HEK293 (cell line): ENCODE measurements around the gene TLK1.

ENCODE experiments used
- EGR2 ChIP-seq: fragments of 450-650 bp; formaldehyde crosslinking; IDR thresholded peaks from 2 replicates; pipeline ENCODE4 v1.5.1; 2016; ENCODE audit warnings: low read depth, missing biosample characterization, missing genetic modification characterization
- HOXD13 ChIP-seq: sonication (generic); formaldehyde crosslinking; IDR thresholded peaks from 2 replicates; pipeline ENCODE4 v1.8.0; 2022; ENCODE audit warnings: missing genetic modification reagents, borderline replicate concordance
- TCF7L2 ChIP-seq: IDR thresholded peaks from 2 replicates; pipeline ENCODE4 v1.6.1; 2011; ENCODE audit warnings: low read depth, mild to moderate bottlenecking, inconsistent platforms, low read length, moderate library complexity, borderline replicate concordance
- ZNF114 ChIP-seq: fragments of 450-650 bp; formaldehyde crosslinking; IDR thresholded peaks from 2 replicates; pipeline ENCODE4 v1.5.0; 2017; ENCODE audit warnings: missing biosample characterization, missing genetic modification characterization
- ZNF174 ChIP-seq: fragments of 450-650 bp; formaldehyde crosslinking; IDR thresholded peaks from 2 replicates; pipeline ENCODE4 v1.5.0; 2017; ENCODE audit warnings: missing biosample characterization, mild to moderate bottlenecking, missing genetic modification characterization
- ZNF350 ChIP-seq: fragments of 450-650 bp; formaldehyde crosslinking; IDR thresholded peaks from 2 replicates; pipeline ENCODE4 v1.5.0; 2017; ENCODE audit warnings: missing biosample characterization, mild to moderate bottlenecking, missing genetic modification characterization
- ZNF423 ChIP-seq: fragments of 450-650 bp; formaldehyde crosslinking; IDR thresholded peaks from 2 replicates; pipeline ENCODE4 v1.5.1; 2016; ENCODE audit warnings: missing biosample characterization, missing genetic modification characterization
- ZNF785 ChIP-seq: fragments of 450-650 bp; formaldehyde crosslinking; IDR thresholded peaks from 2 replicates; pipeline ENCODE4 v1.5.1; 2016; ENCODE audit warnings: missing biosample characterization, missing genetic modification characterization
- TF ChIP-seq, protein P1 (sequence below): fragments of 450-650 bp; formaldehyde crosslinking; IDR thresholded peaks from 2 replicates; pipeline ENCODE4 v1.5.1; 2016; ENCODE audit warnings: missing biosample characterization, missing genetic modification characterization
- TF ChIP-seq, protein P2 (sequence below): fragments of 450-650 bp; formaldehyde crosslinking; conservative IDR thresholded peaks from 2 replicates; pipeline ENCODE4 v1.5.1; 2016; ENCODE audit warnings: low read depth, missing biosample characterization, missing genetic modification characterization
- TF ChIP-seq, protein P3 (sequence below): sonication (generic); formaldehyde crosslinking; IDR thresholded peaks from 2 replicates; pipeline ENCODE4 v1.8.1; 2022; ENCODE audit warnings: mild to moderate bottlenecking, moderate library complexity, missing genetic modification reagents

DNA sequence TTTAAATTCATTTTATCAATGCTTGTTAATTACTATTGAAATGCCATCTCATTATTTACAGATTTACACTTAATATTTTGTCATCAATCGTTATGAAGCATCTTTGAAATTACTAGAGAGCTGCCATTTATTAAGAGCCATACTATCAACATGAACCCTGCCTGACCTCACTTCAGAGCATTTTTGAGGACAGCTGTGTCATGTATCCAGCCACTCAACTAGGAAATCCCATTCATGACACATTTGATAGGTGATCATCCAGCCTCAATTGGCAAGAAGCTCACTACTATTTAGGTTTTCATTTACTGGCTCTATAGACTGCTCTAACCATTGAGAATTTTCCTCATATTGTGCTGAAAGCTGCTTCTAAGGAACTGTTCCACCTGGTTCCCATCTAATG is 40.6 kb upstream of the TLK1 start:
- TF ChIP-seq, protein P1, sequence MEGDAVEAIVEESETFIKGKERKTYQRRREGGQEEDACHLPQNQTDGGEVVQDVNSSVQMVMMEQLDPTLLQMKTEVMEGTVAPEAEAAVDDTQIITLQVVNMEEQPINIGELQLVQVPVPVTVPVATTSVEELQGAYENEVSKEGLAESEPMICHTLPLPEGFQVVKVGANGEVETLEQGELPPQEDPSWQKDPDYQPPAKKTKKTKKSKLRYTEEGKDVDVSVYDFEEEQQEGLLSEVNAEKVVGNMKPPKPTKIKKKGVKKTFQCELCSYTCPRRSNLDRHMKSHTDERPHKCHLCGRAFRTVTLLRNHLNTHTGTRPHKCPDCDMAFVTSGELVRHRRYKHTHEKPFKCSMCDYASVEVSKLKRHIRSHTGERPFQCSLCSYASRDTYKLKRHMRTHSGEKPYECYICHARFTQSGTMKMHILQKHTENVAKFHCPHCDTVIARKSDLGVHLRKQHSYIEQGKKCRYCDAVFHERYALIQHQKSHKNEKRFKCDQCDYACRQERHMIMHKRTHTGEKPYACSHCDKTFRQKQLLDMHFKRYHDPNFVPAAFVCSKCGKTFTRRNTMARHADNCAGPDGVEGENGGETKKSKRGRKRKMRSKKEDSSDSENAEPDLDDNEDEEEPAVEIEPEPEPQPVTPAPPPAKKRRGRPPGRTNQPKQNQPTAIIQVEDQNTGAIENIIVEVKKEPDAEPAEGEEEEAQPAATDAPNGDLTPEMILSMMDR (tag by site-specific recombination) = no peak
- TF ChIP-seq EGR2 (tag by site-specific recombination) = no peak
- no peak for TF ChIP-seq TCF7L2
- TF ChIP-seq ZNF785 (tag by site-specific recombination) = no peak
- no peak for TF ChIP-seq ZNF114
- TF ChIP-seq, protein P2, sequence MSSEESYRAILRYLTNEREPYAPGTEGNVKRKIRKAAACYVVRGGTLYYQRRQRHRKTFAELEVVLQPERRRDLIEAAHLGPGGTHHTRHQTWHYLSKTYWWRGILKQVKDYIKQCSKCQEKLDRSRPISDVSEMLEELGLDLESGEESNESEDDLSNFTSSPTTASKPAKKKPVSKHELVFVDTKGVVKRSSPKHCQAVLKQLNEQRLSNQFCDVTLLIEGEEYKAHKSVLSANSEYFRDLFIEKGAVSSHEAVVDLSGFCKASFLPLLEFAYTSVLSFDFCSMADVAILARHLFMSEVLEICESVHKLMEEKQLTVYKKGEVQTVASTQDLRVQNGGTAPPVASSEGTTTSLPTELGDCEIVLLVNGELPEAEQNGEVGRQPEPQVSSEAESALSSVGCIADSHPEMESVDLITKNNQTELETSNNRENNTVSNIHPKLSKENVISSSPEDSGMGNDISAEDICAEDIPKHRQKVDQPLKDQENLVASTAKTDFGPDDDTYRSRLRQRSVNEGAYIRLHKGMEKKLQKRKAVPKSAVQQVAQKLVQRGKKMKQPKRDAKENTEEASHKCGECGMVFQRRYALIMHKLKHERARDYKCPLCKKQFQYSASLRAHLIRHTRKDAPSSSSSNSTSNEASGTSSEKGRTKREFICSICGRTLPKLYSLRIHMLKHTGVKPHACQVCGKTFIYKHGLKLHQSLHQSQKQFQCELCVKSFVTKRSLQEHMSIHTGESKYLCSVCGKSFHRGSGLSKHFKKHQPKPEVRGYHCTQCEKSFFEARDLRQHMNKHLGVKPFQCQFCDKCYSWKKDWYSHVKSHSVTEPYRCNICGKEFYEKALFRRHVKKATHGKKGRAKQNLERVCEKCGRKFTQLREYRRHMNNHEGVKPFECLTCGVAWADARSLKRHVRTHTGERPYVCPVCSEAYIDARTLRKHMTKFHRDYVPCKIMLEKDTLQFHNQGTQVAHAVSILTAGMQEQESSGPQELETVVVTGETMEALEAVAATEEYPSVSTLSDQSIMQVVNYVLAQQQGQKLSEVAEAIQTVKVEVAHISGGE (tag by site-specific recombination) = no peak
- TF ChIP-seq ZNF350 (tag by site-specific recombination) = no peak
- TF ChIP-seq ZNF423 (tag by site-specific recombination) = no peak
- TF ChIP-seq, protein P3, sequence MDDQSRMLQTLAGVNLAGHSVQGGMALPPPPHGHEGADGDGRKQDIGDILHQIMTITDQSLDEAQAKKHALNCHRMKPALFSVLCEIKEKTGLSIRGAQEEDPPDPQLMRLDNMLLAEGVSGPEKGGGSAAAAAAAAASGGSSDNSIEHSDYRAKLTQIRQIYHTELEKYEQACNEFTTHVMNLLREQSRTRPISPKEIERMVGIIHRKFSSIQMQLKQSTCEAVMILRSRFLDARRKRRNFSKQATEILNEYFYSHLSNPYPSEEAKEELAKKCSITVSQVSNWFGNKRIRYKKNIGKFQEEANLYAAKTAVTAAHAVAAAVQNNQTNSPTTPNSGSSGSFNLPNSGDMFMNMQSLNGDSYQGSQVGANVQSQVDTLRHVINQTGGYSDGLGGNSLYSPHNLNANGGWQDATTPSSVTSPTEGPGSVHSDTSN (CRISPR knock-in tag) = no peak
- TF ChIP-seq ZNF174 (tag by site-specific recombination) = no peak
- TF ChIP-seq HOXD13 (CRISPR knock-in tag) = no peak
